ENCODE measurements around the gene NTF4. TPM values are rescaled to one million over a fixed set of nuclear protein-coding genes. Genes with fewer than 3 reads are reported as not detected.

The NTF4 gene
- total and polyA plus RNA-seq, 2 of the 8 experiments (the other 6 are each of a cell fraction or from before 2014, with no cell fraction given), result 3.1 to 6.5 TPM

DNA sequence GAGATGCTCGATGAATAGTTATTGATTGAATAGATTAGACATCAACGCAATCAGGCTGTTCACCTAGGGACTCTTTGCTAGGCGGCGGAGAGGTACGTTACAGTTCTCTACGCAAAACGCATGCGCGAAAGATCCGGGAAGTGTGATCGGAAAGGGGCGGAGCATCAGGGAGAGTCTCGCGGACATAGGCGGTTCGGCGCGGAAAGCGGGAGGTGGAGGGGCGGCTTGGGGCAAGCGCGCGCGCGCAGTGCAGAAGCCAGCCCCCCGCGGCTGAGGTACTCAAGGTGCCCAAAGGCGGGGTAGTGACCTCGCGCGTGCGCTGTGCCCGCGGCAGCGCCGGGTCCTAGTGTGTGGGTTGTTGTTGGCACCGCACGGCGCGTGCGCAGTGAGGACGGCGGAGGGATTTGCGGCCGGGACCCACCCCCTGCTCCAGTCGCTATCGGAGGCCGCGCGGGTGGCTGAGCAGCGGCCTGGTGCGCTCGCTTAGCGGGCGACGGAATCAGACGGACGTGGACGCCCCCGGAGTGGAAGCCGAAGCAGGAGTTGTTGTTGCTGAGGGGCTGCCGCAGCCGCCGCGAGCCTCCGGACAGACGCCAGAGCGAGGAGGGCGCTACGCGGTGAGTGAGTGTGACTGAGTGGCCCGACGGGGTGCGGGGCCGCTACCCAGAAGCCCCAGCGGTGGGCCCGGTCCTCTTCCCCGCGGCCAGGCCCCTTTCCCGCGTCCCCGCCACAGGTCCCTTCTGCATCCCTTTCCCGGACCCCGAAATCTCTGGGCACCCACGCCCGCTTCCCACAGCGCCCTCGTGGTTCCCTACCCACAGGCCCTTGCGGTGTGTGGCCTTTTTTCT is 20.6 kb upstream of the NTF4 start, which contains the start of gene SNRNP70:
TSS of gene SNRNP70 (plus strand) at position 432 of the 848 bp plus-strand sequence. CDS start 964 bp downstream, outside the sequence.
- Histone ChIP-seq H3K27me3 (replicated peaks in 1 of 4; ENCODE audit: control insufficient read depth in 3 of 4, extremely low read depth in 1 of 4, insufficient read depth in 3 of 4, low read length in 3 of 4) (peaks cover 0 to 3% (median 0%) of the 10 kb centered on the region in 4 experiments; a peak in 1 of 7 replicates), H3K27ac (ENCODE audit: low read depth, low read length) (peak within 1 kb of the TSS; percentile 94), H2BK15ac (ENCODE audit: low read length) (no peak within 1 kb of the TSS), H2AFZ (ENCODE audit: low read length) (peak within 1 kb of the TSS; percentile 86), H3K23ac (ENCODE audit: insufficient read length) (no peak within 1 kb of the TSS), H4K91ac (replicated peaks; ENCODE audit: insufficient read length, low read length) (peak within 1 kb of the TSS; percentile 69), H3K14ac (ENCODE audit: insufficient read length) (no peak within 1 kb of the TSS), H2BK20ac (ENCODE audit: low read length) (no peak within 1 kb of the TSS), H3K9me3 (ENCODE audit: insufficient read depth in 2 of 2, low read depth in 1 of 2, low read length in 1 of 2) (no peaks in the 10 kb centered on the region), H3K4me1 (replicated peaks in 1 of 4; ENCODE audit: control insufficient read depth in 3 of 4, insufficient read depth in 4 of 4, low read length in 3 of 4) (peaks cover 4 to 6% (median 5%) of the 10 kb centered on the region in 4 experiments), H4K5ac (ENCODE audit: insufficient read length, low read depth, low read length) (peak within 1 kb of the TSS; percentile 98), H3K18ac (ENCODE audit: extremely low read depth, low read length) (peak within 1 kb of the TSS; percentile 99), H3K4me3 (ENCODE audit: extremely low read depth in 1 of 4, insufficient read depth in 2 of 4, low read depth in 3 of 4, low read length in 4 of 4) (peak within 1 kb of the TSS; percentile 84 to 97 (median 90)), H3K4ac (replicated peaks; ENCODE audit: insufficient read length, low read depth, low read length) (peak within 1 kb of the TSS; percentile 87), H3K23me2 (ENCODE audit: low read depth, low read length) (peaks cover 14% of the 10 kb centered on the region; the same call in 1 of the 2 replicates), H3K36me3 (ENCODE audit: control insufficient read depth in 2 of 4, insufficient read depth in 4 of 4, low read length in 3 of 4) (peaks cover 10 to 35% (median 13%) of the 10 kb centered on the region in 4 experiments), H3K9ac (replicated peaks in 1 of 4; ENCODE audit: extremely low read depth in 1 of 4, low read depth in 3 of 4, low read length in 3 of 4) (peak within 1 kb of the TSS; percentile 91 to 98 (median 96)), H2BK12ac (ENCODE audit: low read depth, low read length) (peak within 1 kb of the TSS; percentile 68; the same call in 1 of the 2 replicates), H4K20me1 (replicated peaks in 1 of 2; ENCODE audit: control insufficient read depth in 1 of 2, insufficient read depth in 2 of 2, low read length in 2 of 2) (peaks cover 21% of the 10 kb centered on the region in 2 experiments), H3K79me1 (ENCODE audit: low read depth, low read length) (peaks cover 9% of the 10 kb centered on the region), H4K8ac (ENCODE audit: extremely low read depth, insufficient read depth, low read length) (peak within 1 kb of the TSS; percentile 96), H2BK5ac (ENCODE audit: low read depth, low read length) (peak within 1 kb of the TSS; percentile 88), H2BK120ac (replicated peaks; ENCODE audit: low read depth, low read length) (no peak within 1 kb of the TSS), H3K4me2 (ENCODE audit: insufficient read depth in 1 of 2, low read depth in 2 of 2, low read length in 2 of 2) (peak within 1 kb of the TSS; percentile 82 to 88), H3K79me2 (ENCODE audit: control insufficient read depth in 1 of 2, insufficient read depth in 2 of 2, low read length in 2 of 2) (peaks cover 33 to 42% of the 10 kb centered on the region in 2 experiments), H3K56ac (replicated peaks; ENCODE audit: insufficient read length, low read depth, low read length) (peak within 1 kb of the TSS; percentile 94), H2AK5ac (ENCODE audit: low read depth, low read length) (no peak within 1 kb of the TSS)
- POLR2A ChIA-PET (ENCODE audit: partially characterized antibody), result interaction anchor here (1.0 to 2.5 kb wide), 4 partner anchors 10 to 64 kb away, joined by 4 to 10 read pairs (median 6); no protein-coding TSS in a partner anchor
- CTCF ChIA-PET (ENCODE audit: partially characterized antibody), result no interaction called here
- FAIRE-seq, result no peak
- WGBS, 2 experiments (ENCODE audit: extremely low coverage in 1 of 2, insufficient coverage in 1 of 2, insufficient read length in 1 of 2, insufficient replicate concordance in 2 of 2, low coverage in 1 of 2, low lambda C conversion rate in 2 of 2, missing lambda C conversion rate in 1 of 2), result 1% methylated on average over 82 of the region's 89 CpGs; no CpG with 5 or more reads in 1 of the 2 experiments
- peak; percentile 98 to 99 for DNase-seq (ENCODE audit: low read depth in 1 of 2, low spot score in 2 of 2)
- no peak for TF ChIP-seq RAD21 (IDR thresholded peaks at IDR 0.05 in 1 of 2, conservative IDR thresholded peaks at IDR 0.05 in 1 of 2; ENCODE audit: low read depth in 2 of 2, low read length in 2 of 2)
- TF ChIP-seq POLR2A (IDR thresholded peaks at IDR 0.05; ENCODE audit: control extremely low read depth in 1 of 2, low read depth in 2 of 2, low read length in 2 of 2), result peak; percentile 97 to 98
- TF ChIP-seq, protein P1, sequence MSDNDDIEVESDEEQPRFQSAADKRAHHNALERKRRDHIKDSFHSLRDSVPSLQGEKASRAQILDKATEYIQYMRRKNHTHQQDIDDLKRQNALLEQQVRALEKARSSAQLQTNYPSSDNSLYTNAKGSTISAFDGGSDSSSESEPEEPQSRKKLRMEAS (IDR thresholded peaks at IDR 0.05), result peak; percentile 52
- TF ChIP-seq EZH2 (IDR thresholded peaks at IDR 0.05; ENCODE audit: low read depth, low read length, severe bottlenecking), result no peak
- 0 out of 2 replicates have a peak, but pooled peaks have one; percentile 14 for TF ChIP-seq BACH1 (IDR thresholded peaks at IDR 0.05; ENCODE audit: low read length)
- peak; percentile 97 for TF ChIP-seq TAF1 (IDR thresholded peaks at IDR 0.05; ENCODE audit: low read depth, low read length)
- TF ChIP-seq TAF7 (optimal IDR thresholded peaks at IDR 0.05; ENCODE audit: borderline replicate concordance, low read depth, low read length), result peak; percentile 92
- TF ChIP-seq SP4 (IDR thresholded peaks at IDR 0.05; ENCODE audit: low read length), result peak; percentile 95
- TF ChIP-seq KDM4A (IDR thresholded peaks at IDR 0.05; ENCODE audit: low read depth, low read length, severe bottlenecking), result peak; percentile 86
- TF ChIP-seq SP2 (IDR thresholded peaks at IDR 0.05; ENCODE audit: low read length), result no peak

Measured in H1 (cell line).